NCI-H146 treated with DMSO at 0.1 percent for 48 hours (cell line): Measurements from ENCODE around the gene HDAC2.
"Not testable (repeated sequence)": the region's sequence is repeated elsewhere in the genome, so short reads cannot be mapped to it uniquely, and the experiment has no call there.

Experiments used
- DNase-seq: peaks from one replicate; lab custom pipeline; 2025; ENCODE audit not compliant: unreplicated experiment; lab: John Stamatoyannopoulos, UW

HDAC2 gene

DNA sequence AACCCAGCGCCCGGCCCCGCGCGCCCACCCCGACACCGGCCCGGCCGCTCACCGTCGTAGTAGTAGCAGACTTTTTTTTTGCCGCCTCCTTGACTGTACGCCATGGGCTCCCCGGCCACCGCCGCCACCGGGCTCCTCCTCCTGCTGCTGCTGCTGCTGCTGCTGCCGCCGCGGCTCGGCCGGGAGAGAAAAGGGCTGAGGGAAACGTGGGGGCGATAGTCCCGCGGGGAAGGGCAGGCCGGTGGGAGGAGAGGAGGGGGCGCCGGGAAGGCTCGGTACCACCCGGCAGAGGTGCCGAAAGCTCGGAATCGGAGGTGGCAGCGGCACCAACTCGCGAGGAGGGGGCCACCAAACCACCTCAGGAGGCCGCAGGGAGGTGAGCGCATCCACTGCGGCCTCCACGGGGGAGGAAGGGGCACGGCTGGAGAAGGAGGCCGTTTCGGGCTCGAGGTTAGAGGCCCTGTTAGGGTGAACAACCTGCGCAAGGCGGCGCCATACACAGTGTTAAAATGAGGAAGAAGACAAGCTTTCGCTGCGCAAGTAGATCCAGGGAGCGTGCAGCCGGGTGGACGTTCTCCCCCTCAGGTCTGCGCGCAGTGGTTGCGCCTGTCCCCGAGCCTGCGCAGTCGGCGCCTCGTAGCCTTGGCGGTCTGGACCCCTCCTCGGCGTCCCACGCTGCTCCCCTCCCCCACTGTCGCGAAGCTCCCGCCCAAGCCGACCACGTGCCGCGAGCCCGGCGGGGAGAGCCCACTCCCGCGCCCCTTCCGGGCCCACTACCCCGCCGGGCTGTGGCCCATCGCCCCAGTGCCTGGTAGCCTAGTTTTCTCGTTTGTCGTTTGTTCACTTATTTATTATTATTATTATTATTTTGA lies at the start of gene HDAC2:
Gene HDAC2 (minus strand): TSS at position 344 of the 872 bp plus-strand sequence. CDS start 240 bp downstream, at position 104.
- peak; percentile 59 for DNase-seq

DNA sequence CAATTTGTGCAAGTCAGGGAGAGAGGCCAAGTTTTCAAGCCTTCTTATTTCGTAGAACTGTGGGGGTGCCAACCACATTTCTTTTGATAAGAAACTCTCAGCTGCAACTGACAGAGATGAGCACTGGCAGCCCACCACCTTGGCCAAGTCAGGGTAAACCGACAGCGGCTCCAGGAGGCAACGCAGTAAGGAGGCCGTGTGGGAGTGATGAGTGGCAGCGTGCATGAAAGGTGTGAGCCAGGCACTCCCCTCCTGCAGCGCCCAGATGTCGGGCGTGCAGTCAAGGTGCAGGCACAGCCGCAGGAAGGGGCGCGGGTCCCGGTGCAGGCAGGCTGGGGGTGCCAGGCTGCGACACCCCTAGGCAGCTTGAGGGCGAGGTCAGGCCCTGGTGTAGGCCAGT lies 49.2 kb upstream of the HDAC2 start:
- DNase-seq = no peak

DNA sequence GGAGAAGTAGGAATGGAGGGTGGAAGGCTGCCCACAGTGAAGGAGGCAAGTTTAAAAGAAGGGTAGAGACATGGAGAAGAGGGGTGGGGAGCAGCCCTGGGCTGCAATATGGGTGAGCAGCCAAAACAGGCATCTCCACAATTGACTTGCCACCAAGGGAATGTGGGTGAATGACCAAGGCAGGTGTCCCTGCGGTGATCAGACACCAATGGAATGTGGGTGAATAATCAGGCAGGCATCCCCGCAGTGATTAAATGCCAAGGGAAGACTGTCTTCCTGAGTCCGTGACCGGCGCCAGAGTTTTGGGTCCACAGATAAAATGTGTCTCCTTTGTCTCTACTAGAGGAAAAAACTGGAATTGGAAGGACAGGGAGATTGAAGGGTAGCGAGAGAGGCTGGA lies 46.2 kb upstream of the HDAC2 start:
- DNase-seq = not testable (repeated sequence)

- DNase-seq = not testable (repeated sequence)
These were observed 43.2 kb upstream of the HDAC2 start for GRCh38 chr6:114014106-114014505.

DNA sequence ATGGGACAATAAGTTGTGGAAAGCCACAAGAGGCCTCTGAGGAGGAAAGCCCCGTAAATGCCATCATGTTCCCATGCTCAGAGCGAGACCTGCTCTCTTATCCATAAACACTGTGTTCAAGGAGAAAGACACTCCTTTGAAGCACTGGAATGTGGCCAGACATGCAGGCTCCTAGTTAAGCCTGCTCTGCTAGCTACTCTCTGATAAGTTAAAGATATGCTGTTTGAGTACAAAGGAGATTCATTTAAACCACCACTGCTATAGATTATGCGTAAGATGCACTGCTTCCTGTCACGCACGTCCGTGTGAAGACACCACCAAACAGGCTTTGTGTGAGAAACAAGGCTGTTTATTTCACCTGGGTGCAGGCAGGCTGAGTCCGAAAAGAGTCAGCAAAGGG lies 40.5 kb upstream of the HDAC2 start:
- DNase-seq = not testable (repeated sequence)

DNA sequence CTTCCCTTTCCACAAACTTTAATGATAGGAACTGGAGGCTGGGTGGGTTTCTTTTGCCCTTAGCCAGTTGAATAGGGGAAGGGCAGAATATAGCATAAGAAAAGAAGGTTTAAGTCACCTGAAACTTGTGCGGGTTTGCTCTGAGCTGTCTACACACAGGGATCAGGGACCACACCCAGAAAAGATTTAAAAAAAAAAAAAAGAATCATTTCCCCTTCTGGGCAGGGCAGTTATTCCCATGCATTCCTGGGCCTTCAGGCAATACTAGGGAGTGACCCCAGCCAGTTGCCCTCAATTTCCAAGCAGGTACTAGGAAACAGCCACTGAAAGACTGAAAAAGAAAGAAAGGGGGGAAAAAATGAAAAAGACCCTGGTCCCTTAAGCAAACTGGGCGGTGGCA lies 39.6 kb upstream of the HDAC2 start:
- DNase-seq = no peak

DNA sequence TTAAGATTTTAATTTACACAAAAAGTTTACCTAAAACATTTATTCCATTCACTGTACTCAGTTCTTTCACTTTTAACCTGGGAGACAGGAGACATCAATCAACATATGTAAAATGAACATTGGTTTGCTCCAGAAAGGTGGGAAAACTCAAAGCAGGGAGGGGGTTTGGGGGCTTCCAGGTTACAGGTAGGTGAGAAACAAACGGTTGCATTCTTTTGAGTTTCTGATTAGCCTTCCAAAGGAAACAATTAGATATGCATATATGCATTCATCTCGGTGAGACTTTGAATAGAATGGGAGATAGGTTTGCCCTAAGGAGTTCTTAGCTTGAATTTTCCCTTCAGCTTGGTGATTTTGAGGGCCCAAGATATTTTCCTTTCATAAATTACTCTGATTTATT lies 38.2 kb upstream of the HDAC2 start:
- DNase-seq = no peak

GRCh38 chr6:114008331-114008730 lies 37.4 kb upstream of the HDAC2 start:
- DNase-seq = no peak

GRCh38 chr6:114007516-114007915 lies 36.6 kb upstream of the HDAC2 start:
- DNase-seq = no peak

- DNase-seq = no peak
These were observed 30.4 kb upstream of the HDAC2 start for GRCh38 chr6:114001354-114001753.

- DNase-seq = no peak
These were observed 29.1 kb upstream of the HDAC2 start for GRCh38 chr6:114000069-114000468.

DNA sequence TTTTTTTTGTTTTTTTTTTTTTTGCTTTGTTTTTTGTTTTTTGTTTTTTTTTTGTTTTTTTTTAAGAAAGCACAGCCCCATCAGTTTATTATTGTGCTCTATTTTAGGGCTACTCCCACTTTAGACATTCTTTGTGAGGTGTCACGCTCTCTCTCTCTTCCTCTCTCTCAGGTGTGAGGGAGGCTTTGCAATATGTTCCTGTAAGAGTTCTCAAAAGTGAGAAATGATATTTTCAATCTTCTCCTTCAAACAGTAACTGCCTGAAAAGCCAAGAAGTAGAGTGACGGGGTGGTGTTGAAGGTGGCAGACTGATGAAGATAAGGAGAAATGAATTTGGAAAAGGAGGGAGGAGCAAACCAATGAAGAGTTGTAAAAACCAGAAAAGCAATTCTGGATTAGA lies 28.3 kb upstream of the HDAC2 start:
- no peak for DNase-seq

GRCh38 chr6:113998811-113999210 lies 27.9 kb upstream of the HDAC2 start:
- DNase-seq = no peak

- no peak for DNase-seq
These were observed 26.2 kb upstream of the HDAC2 start for GRCh38 chr6:113997116-113997515.

GRCh38 chr6:113995634-113996033 lies 24.7 kb upstream of the HDAC2 start:
- DNase-seq = peak; percentile 15

- DNase-seq = peak; percentile 79
These were observed 24.0 kb upstream of the HDAC2 start for GRCh38 chr6:113994934-113995342.

- no peak for DNase-seq
These were observed 18.7 kb upstream of the HDAC2 start for GRCh38 chr6:113989675-113990074.

GRCh38 chr6:113982675-113983074 lies 11.7 kb upstream of the HDAC2 start:
- DNase-seq = not testable (repeated sequence)

GRCh38 chr6:113982055-113982550 lies 11.2 kb upstream of the HDAC2 start:
- no peak for DNase-seq

GRCh38 chr6:113980937-113981554 lies 10.1 kb upstream of the HDAC2 start:
- DNase-seq = peak; percentile 41

- DNase-seq = no peak
These were observed 9.0 kb upstream of the HDAC2 start for GRCh38 chr6:113979937-113980336.

GRCh38 chr6:113978084-113978675 lies 7.2 kb upstream of the HDAC2 start:
- DNase-seq = no peak
